Measurements from ENCODE around the gene CHCHD3. TPM values are rescaled to one million over a fixed set of nuclear protein-coding genes. Genes with fewer than 3 reads are reported as not detected.
"Not testable (repeated sequence)": the region's sequence is repeated elsewhere in the genome, so short reads cannot be mapped to it uniquely, and the experiment has no call there.

CHCHD3 gene
- total and polyA plus RNA-seq, 4 donors = 25.5 to 37.8 (median 31.8) TPM

DNA sequence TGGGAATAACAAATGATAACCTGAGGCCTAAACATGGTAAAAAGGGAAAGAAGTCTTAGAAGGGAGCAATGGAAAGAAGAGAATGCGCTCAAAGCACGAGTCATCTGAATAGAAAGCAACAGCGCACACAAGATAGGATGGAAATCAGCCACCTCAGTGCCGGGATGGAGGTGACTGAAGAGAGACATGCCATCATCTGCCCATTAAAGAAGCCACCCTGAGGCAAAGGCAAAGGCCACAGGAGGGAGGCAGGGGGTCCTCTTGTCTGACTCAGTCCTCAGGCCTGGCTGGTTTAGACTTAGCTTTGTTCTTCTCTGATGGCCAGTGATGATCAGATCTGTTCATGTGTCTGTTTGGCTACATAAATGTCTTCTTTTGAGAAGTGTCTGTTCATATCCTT, 180.6 kb downstream of the CHCHD3 start:
- H3K9me3 ChIP-seq (ENCODE audit: control insufficient read depth in 4 of 4, low read length in 3 of 4) = no peaks in the 10 kb centered on the region
- 90% methylated on average over 4 of the region's 4 CpGs for WGBS
- H3K4me1 ChIP-seq (ENCODE audit: control insufficient read depth in 4 of 4, insufficient read depth in 4 of 4, low read length in 3 of 4) = no peaks in the 10 kb centered on the region
- H3K9ac ChIP-seq (ENCODE audit: low read depth in 1 of 2, low read length in 2 of 2) = no peak overlapping the region
- no peak overlapping the region for H3K27ac ChIP-seq (ENCODE audit: low read depth in 1 of 2, low read length in 2 of 2)
- H3K27me3 ChIP-seq (ENCODE audit: control insufficient read depth in 4 of 4, insufficient read depth in 4 of 4, low read length in 3 of 4) = no peaks in the 10 kb centered on the region
- H3K36me3 ChIP-seq (ENCODE audit: control insufficient read depth in 4 of 4, insufficient read depth in 3 of 4, low read depth in 1 of 4, low read length in 3 of 4) = peaks cover 0 to 3% (median 0%) of the 10 kb centered on the region in 4 donors
- TF ChIP-seq RXRA (IDR thresholded peaks at IDR 0.05) (no peak), HNF4G (IDR thresholded peaks at IDR 0.05) (no peak)
- TF ChIP-seq, protein P1, sequence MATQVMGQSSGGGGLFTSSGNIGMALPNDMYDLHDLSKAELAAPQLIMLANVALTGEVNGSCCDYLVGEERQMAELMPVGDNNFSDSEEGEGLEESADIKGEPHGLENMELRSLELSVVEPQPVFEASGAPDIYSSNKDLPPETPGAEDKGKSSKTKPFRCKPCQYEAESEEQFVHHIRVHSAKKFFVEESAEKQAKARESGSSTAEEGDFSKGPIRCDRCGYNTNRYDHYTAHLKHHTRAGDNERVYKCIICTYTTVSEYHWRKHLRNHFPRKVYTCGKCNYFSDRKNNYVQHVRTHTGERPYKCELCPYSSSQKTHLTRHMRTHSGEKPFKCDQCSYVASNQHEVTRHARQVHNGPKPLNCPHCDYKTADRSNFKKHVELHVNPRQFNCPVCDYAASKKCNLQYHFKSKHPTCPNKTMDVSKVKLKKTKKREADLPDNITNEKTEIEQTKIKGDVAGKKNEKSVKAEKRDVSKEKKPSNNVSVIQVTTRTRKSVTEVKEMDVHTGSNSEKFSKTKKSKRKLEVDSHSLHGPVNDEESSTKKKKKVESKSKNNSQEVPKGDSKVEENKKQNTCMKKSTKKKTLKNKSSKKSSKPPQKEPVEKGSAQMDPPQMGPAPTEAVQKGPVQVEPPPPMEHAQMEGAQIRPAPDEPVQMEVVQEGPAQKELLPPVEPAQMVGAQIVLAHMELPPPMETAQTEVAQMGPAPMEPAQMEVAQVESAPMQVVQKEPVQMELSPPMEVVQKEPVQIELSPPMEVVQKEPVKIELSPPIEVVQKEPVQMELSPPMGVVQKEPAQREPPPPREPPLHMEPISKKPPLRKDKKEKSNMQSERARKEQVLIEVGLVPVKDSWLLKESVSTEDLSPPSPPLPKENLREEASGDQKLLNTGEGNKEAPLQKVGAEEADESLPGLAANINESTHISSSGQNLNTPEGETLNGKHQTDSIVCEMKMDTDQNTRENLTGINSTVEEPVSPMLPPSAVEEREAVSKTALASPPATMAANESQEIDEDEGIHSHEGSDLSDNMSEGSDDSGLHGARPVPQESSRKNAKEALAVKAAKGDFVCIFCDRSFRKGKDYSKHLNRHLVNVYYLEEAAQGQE (IDR thresholded peaks at IDR 0.05) = no peak
- DNase-seq (ENCODE audit: low spot score) = no peak
- H3K4me3 ChIP-seq (ENCODE audit: low read depth in 1 of 3, low read length in 3 of 3) = no peak overlapping the region

DNA sequence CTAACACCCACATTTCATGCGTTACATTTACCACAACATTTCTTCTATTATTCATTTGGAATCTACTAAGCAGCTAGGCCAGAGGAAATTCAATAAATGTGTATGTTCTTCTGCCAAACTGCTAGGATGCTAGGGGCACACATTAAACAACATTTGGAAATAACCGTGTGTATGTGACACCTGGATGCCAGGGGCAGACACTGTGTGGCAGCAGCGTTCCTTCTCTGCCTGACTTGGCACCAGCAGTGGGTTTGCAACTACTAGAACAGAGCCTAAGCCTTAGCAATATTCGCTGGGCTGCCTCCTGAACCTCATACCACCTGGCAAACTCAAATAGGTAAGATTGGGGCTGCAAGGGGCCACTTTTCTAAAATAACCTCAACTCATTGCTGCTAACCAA, 182.1 kb downstream of the CHCHD3 start:
- Histone ChIP-seq H3K4me1 (ENCODE audit: control insufficient read depth in 4 of 4, insufficient read depth in 4 of 4, low read length in 3 of 4) (no peaks in the 10 kb centered on the region), H3K27ac (ENCODE audit: low read depth in 1 of 2, low read length in 2 of 2) (no peak overlapping the region)

DNA sequence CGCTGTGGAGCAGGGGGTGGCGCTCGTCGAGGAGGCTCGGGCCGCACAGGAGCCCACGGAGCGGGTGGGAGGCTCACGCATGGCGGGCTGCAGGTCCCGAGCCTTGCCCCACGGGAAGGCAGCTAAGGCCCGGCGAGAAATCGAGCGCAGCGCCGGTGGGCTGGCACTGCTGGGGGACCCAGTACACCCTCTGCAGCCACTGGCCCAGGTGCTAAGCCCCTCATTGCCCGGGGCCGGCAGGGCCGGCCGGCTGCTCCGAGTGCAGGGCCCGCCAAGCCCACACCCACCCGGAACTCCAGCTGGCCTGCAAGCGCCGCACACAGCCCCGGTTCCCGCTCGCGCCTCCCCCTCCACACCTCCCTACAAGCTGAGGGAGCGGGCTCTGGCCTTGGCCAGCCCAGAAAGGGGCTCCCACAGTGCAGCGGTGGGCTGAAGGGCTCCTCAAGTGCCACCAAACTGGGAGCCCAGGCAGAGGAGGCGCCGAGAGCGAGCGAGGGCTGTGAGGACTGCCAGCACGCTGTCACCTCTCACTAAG, 183.2 kb downstream of the CHCHD3 start:
- not testable (repeated sequence) for H3K9ac ChIP-seq (ENCODE audit: low read depth in 1 of 2, low read length in 2 of 2)
- 98% methylated on average over 38 of the region's 38 CpGs for WGBS

More for the DNA sequence above, 182.1 kb downstream of the CHCHD3 start:
- DNase-seq (ENCODE audit: low spot score) = no peak
- peaks cover 0 to 3% (median 0%) of the 10 kb centered on the region in 4 donors for H3K36me3 ChIP-seq (ENCODE audit: control insufficient read depth in 4 of 4, insufficient read depth in 3 of 4, low read depth in 1 of 4, low read length in 3 of 4)
- 96% methylated on average over 4 of the region's 4 CpGs for WGBS
- H3K27me3 ChIP-seq (ENCODE audit: control insufficient read depth in 4 of 4, insufficient read depth in 4 of 4, low read length in 3 of 4) = no peaks in the 10 kb centered on the region
- no peaks in the 10 kb centered on the region for H3K9me3 ChIP-seq (ENCODE audit: control insufficient read depth in 4 of 4, low read length in 3 of 4)
- H3K4me3 ChIP-seq (ENCODE audit: low read depth in 1 of 3, low read length in 3 of 3) = no peak overlapping the region
- H3K9ac ChIP-seq (ENCODE audit: low read depth in 1 of 2, low read length in 2 of 2) = no peak overlapping the region
- TF ChIP-seq YY1 (IDR thresholded peaks at IDR 0.05) (no peak), RAD21 (IDR thresholded peaks at IDR 0.05) (peak; percentile 25 to 32), FOXA1 (IDR thresholded peaks at IDR 0.05) (no peak)

DNA sequence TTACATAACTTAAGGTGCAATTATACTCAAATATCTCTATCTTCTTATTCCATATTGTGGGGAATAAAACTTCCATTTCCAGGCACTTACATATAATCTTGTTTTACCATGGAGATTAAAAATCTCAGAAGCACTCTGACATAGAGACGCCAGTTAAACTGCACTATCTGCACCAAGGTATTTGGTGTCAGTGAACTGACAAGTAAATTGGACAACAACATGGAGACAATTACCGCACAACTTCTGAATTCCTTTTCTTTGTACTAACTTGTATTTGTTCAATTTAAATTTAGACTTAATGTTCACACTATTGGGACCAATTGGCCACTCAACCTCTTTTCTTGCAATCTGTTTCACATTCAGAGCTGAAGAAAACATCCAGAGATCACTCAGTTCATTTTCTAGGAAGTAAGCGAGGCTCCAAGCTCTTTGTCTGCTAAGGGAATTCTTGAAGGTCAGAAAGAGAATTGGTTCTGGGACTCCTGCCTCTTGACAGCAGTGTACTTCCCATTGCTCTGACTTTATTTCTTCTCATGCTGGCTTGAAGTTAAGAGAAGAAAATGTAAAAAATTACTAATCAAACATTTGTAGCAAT, 184.7 kb downstream of the CHCHD3 start:
- Histone ChIP-seq H3K27me3 (ENCODE audit: control insufficient read depth in 4 of 4, insufficient read depth in 4 of 4, low read length in 3 of 4) (no peaks in the 10 kb centered on the region), H3K9ac (ENCODE audit: low read depth in 1 of 2, low read length in 2 of 2) (no peak overlapping the region), H3K4me1 (ENCODE audit: control insufficient read depth in 4 of 4, insufficient read depth in 4 of 4, low read length in 3 of 4) (no peaks in the 10 kb centered on the region), H3K27ac (ENCODE audit: low read depth in 1 of 2, low read length in 2 of 2) (no peak overlapping the region), H3K36me3 (ENCODE audit: control insufficient read depth in 4 of 4, insufficient read depth in 3 of 4, low read depth in 1 of 4, low read length in 3 of 4) (peaks cover 0 to 3% (median 0%) of the 10 kb centered on the region in 4 donors), H3K9me3 (ENCODE audit: control insufficient read depth in 4 of 4, low read length in 3 of 4) (no peaks in the 10 kb centered on the region), H3K4me3 (ENCODE audit: low read depth in 1 of 3, low read length in 3 of 3) (no peak overlapping the region)
- no peak for DNase-seq (ENCODE audit: low spot score)
- 97% methylated on average over 3 of the region's 3 CpGs for WGBS
- TF ChIP-seq FOXA1 (IDR thresholded peaks at IDR 0.05) (no peak), FOXA2 (IDR thresholded peaks at IDR 0.05) (no peak), YY1 (IDR thresholded peaks at IDR 0.05) (no peak), HNF4A (conservative IDR thresholded peaks at IDR 0.05) (no peak), JUND (IDR thresholded peaks at IDR 0.05) (no peak), RXRA (IDR thresholded peaks at IDR 0.05) (no peak), RAD21 (IDR thresholded peaks at IDR 0.05) (no peak), GABPA (IDR thresholded peaks at IDR 0.05 in 1 of 2, conservative IDR thresholded peaks at IDR 0.05 in 1 of 2) (no peak)
- TF ChIP-seq, protein P2, sequence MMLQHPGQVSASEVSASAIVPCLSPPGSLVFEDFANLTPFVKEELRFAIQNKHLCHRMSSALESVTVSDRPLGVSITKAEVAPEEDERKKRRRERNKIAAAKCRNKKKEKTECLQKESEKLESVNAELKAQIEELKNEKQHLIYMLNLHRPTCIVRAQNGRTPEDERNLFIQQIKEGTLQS (IDR thresholded peaks at IDR 0.05) = no peak
- TF ChIP-seq, protein P3, sequence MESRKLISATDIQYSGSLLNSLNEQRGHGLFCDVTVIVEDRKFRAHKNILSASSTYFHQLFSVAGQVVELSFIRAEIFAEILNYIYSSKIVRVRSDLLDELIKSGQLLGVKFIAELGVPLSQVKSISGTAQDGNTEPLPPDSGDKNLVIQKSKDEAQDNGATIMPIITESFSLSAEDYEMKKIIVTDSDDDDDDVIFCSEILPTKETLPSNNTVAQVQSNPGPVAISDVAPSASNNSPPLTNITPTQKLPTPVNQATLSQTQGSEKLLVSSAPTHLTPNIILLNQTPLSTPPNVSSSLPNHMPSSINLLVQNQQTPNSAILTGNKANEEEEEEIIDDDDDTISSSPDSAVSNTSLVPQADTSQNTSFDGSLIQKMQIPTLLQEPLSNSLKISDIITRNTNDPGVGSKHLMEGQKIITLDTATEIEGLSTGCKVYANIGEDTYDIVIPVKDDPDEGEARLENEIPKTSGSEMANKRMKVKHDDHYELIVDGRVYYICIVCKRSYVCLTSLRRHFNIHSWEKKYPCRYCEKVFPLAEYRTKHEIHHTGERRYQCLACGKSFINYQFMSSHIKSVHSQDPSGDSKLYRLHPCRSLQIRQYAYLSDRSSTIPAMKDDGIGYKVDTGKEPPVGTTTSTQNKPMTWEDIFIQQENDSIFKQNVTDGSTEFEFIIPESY (IDR thresholded peaks at IDR 0.05) = no peak
- TF ChIP-seq, protein P4, sequence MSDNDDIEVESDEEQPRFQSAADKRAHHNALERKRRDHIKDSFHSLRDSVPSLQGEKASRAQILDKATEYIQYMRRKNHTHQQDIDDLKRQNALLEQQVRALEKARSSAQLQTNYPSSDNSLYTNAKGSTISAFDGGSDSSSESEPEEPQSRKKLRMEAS (IDR thresholded peaks at IDR 0.05) = no peak
- TF ChIP-seq, protein P5, sequence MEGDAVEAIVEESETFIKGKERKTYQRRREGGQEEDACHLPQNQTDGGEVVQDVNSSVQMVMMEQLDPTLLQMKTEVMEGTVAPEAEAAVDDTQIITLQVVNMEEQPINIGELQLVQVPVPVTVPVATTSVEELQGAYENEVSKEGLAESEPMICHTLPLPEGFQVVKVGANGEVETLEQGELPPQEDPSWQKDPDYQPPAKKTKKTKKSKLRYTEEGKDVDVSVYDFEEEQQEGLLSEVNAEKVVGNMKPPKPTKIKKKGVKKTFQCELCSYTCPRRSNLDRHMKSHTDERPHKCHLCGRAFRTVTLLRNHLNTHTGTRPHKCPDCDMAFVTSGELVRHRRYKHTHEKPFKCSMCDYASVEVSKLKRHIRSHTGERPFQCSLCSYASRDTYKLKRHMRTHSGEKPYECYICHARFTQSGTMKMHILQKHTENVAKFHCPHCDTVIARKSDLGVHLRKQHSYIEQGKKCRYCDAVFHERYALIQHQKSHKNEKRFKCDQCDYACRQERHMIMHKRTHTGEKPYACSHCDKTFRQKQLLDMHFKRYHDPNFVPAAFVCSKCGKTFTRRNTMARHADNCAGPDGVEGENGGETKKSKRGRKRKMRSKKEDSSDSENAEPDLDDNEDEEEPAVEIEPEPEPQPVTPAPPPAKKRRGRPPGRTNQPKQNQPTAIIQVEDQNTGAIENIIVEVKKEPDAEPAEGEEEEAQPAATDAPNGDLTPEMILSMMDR (IDR thresholded peaks at IDR 0.05; ENCODE audit: low read depth, low read length, missing input control) = no peak

More for the DNA sequence above, 183.2 kb downstream of the CHCHD3 start:
- H3K27ac ChIP-seq (ENCODE audit: low read depth in 1 of 2, low read length in 2 of 2); H3K36me3 ChIP-seq (ENCODE audit: control insufficient read depth in 4 of 4, insufficient read depth in 3 of 4, low read depth in 1 of 4, low read length in 3 of 4); H3K9me3 ChIP-seq (ENCODE audit: control insufficient read depth in 4 of 4, low read length in 3 of 4); H3K4me1 ChIP-seq (ENCODE audit: control insufficient read depth in 4 of 4, insufficient read depth in 4 of 4, low read length in 3 of 4); DNase-seq (ENCODE audit: low spot score); H3K4me3 ChIP-seq (ENCODE audit: low read depth in 1 of 3, low read length in 3 of 3); H3K27me3 ChIP-seq (ENCODE audit: control insufficient read depth in 4 of 4, insufficient read depth in 4 of 4, low read length in 3 of 4): not testable (repeated sequence)

Measured in liver (tissue), 9 donors.